ENCODE data around the gene GSTO1. TPM values are rescaled to one million over a fixed set of nuclear protein-coding genes. Genes with fewer than 3 reads are reported as not detected.

The GSTO1 gene
- total RNA-seq, 3 donors from 2014 or later (not counting 1 experiment from before 2014, with no cell fraction given), result 27.8 to 38.0 (median 31.5) TPM

- Mint-ChIP-seq H3K36me3 (no peaks in the 10 kb centered on the region), H3K27me3 (ENCODE audit: low read depth in 2 of 2) (no peaks in the 10 kb centered on the region), H3K9me3 (no peaks in the 10 kb centered on the region), H3K27ac (peak overlapping the region in 1 of 2 donors; percentile 36), H3K4me1 (peaks cover 23 to 24% of the 10 kb centered on the region in 2 donors), H3K4me3 (no peak overlapping the region)
- Histone ChIP-seq H3K27me3 (ENCODE audit: control insufficient read depth, insufficient read depth, low read length) (no peaks in the 10 kb centered on the region), H3K27ac (ENCODE audit: low read length) (no peak overlapping the region), H3K36me3 (ENCODE audit: control insufficient read depth, insufficient read depth, low read length) (no peaks in the 10 kb centered on the region), H3K4me3 (ENCODE audit: low read length) (no peak overlapping the region), H3K9me3 (ENCODE audit: control insufficient read depth, insufficient read depth, low read length) (no peaks in the 10 kb centered on the region), H3K4me1 (ENCODE audit: control insufficient read depth, insufficient read depth, low read length) (peaks cover 21% of the 10 kb centered on the region)
- intact Hi-C loops (cut with micrococcal nuclease), result no loop called here
- ATAC-seq, result no peak
- no peak for TF ChIP-seq CTCF (IDR thresholded peaks at IDR 0.05)
- 93% methylated on average over 10 of the region's 10 CpGs for WGBS (ENCODE audit: insufficient coverage)
- no peak for DNase-seq
Measured at GRCh38 chr10:104296687-104297436, 42.2 kb downstream of the GSTO1 start.

GRCh38 chr10:104297697-104298660 is 43.3 kb downstream of the GSTO1 start:
- Histone ChIP-seq H3K9me3 (ENCODE audit: control insufficient read depth, insufficient read depth, low read length) (no peaks in the 10 kb centered on the region), H3K27ac (ENCODE audit: low read length) (no peak overlapping the region), H3K27me3 (ENCODE audit: control insufficient read depth, insufficient read depth, low read length) (no peaks in the 10 kb centered on the region), H3K4me1 (ENCODE audit: control insufficient read depth, insufficient read depth, low read length) (peaks cover 32% of the 10 kb centered on the region), H3K36me3 (ENCODE audit: control insufficient read depth, insufficient read depth, low read length) (no peaks in the 10 kb centered on the region), H3K4me3 (ENCODE audit: low read length) (no peak overlapping the region)
- ATAC-seq (peak in 2 of 3 donors; percentile 44 to 52), DNase-seq (peak in 1 of 2 donors; percentile 60)
- peak; percentile 34 for TF ChIP-seq CTCF (IDR thresholded peaks at IDR 0.05)
- Mint-ChIP-seq H3K27me3 (ENCODE audit: low read depth in 2 of 2) (no peaks in the 10 kb centered on the region), H3K9me3 (peaks cover 0 to under 1% of the 10 kb centered on the region in 2 donors), H3K27ac (no peak overlapping the region), H3K36me3 (no peaks in the 10 kb centered on the region), H3K4me1 (peaks cover 35% of the 10 kb centered on the region in 2 donors), H3K4me3 (no peak overlapping the region)
- WGBS (ENCODE audit: insufficient coverage), result 69% methylated on average over 14 of the region's 17 CpGs
- intact Hi-C loops (cut with micrococcal nuclease), result no loop called here

DNA sequence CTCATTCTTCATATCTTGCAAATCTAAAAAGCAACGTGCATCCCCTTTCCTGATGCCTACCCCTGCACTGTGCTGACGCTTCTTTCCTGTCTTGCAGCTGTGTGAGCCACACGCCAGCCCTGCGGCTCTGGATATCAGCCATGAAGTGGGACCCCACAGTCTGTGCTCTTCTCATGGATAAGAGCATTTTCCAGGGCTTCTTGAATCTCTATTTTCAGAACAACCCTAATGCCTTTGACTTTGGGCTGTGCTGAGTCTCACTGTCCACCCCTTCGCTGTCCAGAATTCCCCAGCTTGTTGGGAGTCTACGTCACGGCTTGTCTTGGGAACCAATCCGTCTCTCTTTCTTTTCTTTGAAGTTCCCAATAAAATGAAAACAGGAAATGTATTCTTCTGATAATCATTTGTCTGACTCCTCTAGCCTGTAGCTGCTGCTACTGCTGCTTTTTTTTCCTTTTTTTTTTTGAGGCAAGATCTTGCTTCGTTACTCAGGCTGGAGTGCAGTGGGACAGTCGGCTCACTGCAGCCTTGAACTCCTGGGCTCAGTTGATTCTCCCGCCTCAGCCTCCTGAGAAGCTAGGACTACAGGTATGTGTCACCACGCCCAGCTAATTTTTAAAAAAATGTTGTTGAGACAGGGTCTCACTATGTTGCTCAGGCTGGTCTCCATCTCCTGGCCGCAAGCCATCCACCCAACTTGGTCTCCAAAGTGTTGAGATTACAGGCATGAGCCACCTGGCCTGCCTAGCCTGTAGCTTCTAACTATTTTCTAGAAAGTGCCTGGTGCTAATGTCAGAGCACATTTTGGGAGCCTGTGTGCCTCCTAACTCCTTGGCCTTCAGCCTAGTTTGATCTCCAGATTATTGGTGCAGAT is 44.6 kb downstream of the GSTO1 start:
- Histone ChIP-seq H3K27ac (ENCODE audit: low read length) (no peak overlapping the region), H3K4me3 (ENCODE audit: low read length) (no peak overlapping the region), H3K9me3 (ENCODE audit: control insufficient read depth, insufficient read depth, low read length) (peaks cover 6% of the 10 kb centered on the region), H3K36me3 (ENCODE audit: control insufficient read depth, insufficient read depth, low read length) (no peaks in the 10 kb centered on the region), H3K27me3 (ENCODE audit: control insufficient read depth, insufficient read depth, low read length) (no peaks in the 10 kb centered on the region), H3K4me1 (ENCODE audit: control insufficient read depth, insufficient read depth, low read length) (peaks cover 45% of the 10 kb centered on the region)
- TF ChIP-seq CTCF (IDR thresholded peaks at IDR 0.05), result no peak
- no peak overlapping the region for H3K4me3 Mint-ChIP-seq
- intact Hi-C loops (cut with micrococcal nuclease), result no loop called here
- DNase-seq, result no peak
- no peak for ATAC-seq
- H3K9me3 Mint-ChIP-seq, result peaks cover 0 to 6% of the 10 kb centered on the region in 2 donors
- H3K4me1 Mint-ChIP-seq, result peaks cover 48% of the 10 kb centered on the region in 2 donors
- WGBS (ENCODE audit: insufficient coverage), result 83% methylated on average over 13 of the region's 13 CpGs
- H3K36me3 Mint-ChIP-seq, result no peaks in the 10 kb centered on the region
- H3K27me3 Mint-ChIP-seq (ENCODE audit: low read depth in 2 of 2), result no peaks in the 10 kb centered on the region
- H3K27ac Mint-ChIP-seq, result no peak overlapping the region

Data from natural killer cell (primary cell).